ENCODE measurements around the gene DSE. TPM values are rescaled to one million over a fixed set of nuclear protein-coding genes. Genes with fewer than 3 reads are reported as not detected.

Gene DSE
- total RNA-seq, 4 donors from 2014 or later = 22.2 to 32.8 (median 30.5) TPM

DNA sequence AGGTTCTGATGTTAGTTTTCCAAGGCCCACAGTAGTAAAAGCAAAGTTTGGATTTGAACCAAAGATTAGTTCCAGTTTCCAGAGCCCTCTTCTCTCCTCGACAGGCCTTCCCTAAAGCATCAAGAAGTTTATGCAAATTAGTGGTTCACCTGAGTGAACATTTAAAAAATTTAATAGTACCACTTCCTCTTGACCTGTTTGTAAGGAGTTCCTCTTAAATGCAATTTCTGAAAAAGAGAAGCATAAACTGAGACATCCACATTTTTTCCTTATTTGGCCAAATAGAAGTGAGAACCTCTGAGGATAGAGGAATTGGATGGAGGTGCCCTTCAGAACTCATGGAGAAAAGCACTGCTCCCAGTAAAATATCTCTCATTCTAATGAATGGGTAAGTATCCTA is 1.2 kb upstream of the DSE start:
- Histone ChIP-seq H3K4me1 (no peaks in the 10 kb centered on the region), H3K27ac (peak overlapping the region in 1 of 3 donors; percentile 81), H3K27me3 (no peaks in the 10 kb centered on the region), H3K4me3 (replicated peaks in 1 of 3) (no peak overlapping the region), H3K36me3 (no peaks in the 10 kb centered on the region), H3K9me3 (no peaks in the 10 kb centered on the region)
- intact Hi-C loops (cut with DNase I) = no loop called here
- 64 to 77% methylated on average over 1 of the region's 1 CpG for WGBS, 2 donors
- no peak for DNase-seq
- no peak for TF ChIP-seq POLR2A (IDR thresholded peaks at IDR 0.05)
- no peak for TF ChIP-seq CTCF (IDR thresholded peaks at IDR 0.05)

- intact Hi-C loops (cut with DNase I) = no loop called here
- WGBS, 2 donors = 19 to 20% methylated on average over 21 to 23 of the region's 29 CpGs
- Histone ChIP-seq H3K9me3 (no peaks in the 10 kb centered on the region), H3K4me1 (no peaks in the 10 kb centered on the region), H3K27me3 (no peaks in the 10 kb centered on the region), H3K36me3 (no peaks in the 10 kb centered on the region), H3K4me3 (replicated peaks in 1 of 3) (peak overlapping the region; percentile 13 to 64 (median 52)), H3K27ac (peak overlapping the region; percentile 64 to 87 (median 81))
- TF ChIP-seq POLR2A (IDR thresholded peaks at IDR 0.05) (no peak), CTCF (IDR thresholded peaks at IDR 0.05) (no peak)
- DNase-seq = no peak
Observed at GRCh38 chr6:116369964-116370759, 585 bp upstream of the DSE start.

GRCh38 chr6:116371120-116371917 is 572 bp downstream of the DSE start:
- Histone ChIP-seq H3K36me3 (no peaks in the 10 kb centered on the region), H3K4me1 (no peaks in the 10 kb centered on the region), H3K27ac (peak overlapping the region; percentile 64 to 87 (median 81)), H3K27me3 (no peaks in the 10 kb centered on the region), H3K9me3 (no peaks in the 10 kb centered on the region), H3K4me3 (replicated peaks in 1 of 3) (peak overlapping the region; percentile 13 to 64 (median 52))
- intact Hi-C loops (cut with DNase I) = no loop called here
- peak; percentile 44 to 62 for DNase-seq
- TF ChIP-seq POLR2A (IDR thresholded peaks at IDR 0.05) = no peak
- no peak for TF ChIP-seq CTCF (IDR thresholded peaks at IDR 0.05)
- WGBS, 2 donors = 0 to 1% methylated on average over 13 to 15 of the region's 75 CpGs

- 47 to 49% methylated on average over 8 of the region's 8 CpGs for WGBS, 2 donors
- intact Hi-C loops (cut with DNase I) = no loop called here
- Histone ChIP-seq H3K27me3 (no peaks in the 10 kb centered on the region), H3K27ac (peak overlapping the region in 2 of 3 donors; percentile 81 to 87), H3K4me1 (no peaks in the 10 kb centered on the region), H3K4me3 (replicated peaks in 1 of 3) (peak overlapping the region in 2 of 3 donors; percentile 52 to 64), H3K9me3 (no peaks in the 10 kb centered on the region), H3K36me3 (no peaks in the 10 kb centered on the region)
- DNase-seq = no peak
- TF ChIP-seq POLR2A (IDR thresholded peaks at IDR 0.05) (no peak), CTCF (IDR thresholded peaks at IDR 0.05) (no peak)
Observed at GRCh38 chr6:116371918-116372209, 1.1 kb downstream of the DSE start.

DNA sequence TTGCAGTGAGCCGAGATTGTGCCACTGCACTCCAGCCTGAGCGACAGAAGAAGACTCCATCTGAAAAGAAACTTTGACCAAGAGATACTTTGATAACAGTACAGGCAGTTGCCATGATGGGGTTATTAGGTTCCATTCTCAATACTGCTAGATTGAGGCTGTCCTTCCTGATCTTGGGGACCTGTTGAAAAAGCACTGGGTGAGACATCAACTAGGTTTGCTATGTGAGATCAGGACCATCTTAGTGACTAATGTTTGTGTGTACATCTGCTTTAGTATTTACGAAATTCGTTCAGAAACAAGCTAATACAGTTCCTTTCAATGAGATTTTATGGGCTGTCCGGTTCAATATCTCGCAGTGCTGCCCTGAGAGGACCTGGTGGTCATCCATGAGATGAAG is 2.6 kb downstream of the DSE start:
- intact Hi-C loops (cut with DNase I) = no loop called here
- Histone ChIP-seq H3K27ac (no peak overlapping the region), H3K4me3 (replicated peaks in 1 of 3) (no peak overlapping the region), H3K36me3 (no peaks in the 10 kb centered on the region), H3K9me3 (no peaks in the 10 kb centered on the region), H3K4me1 (no peaks in the 10 kb centered on the region), H3K27me3 (no peaks in the 10 kb centered on the region)
- WGBS, 2 donors = 94 to 98% methylated on average over 6 of the region's 6 CpGs
- TF ChIP-seq CTCF (IDR thresholded peaks at IDR 0.05) (no peak), POLR2A (IDR thresholded peaks at IDR 0.05) (no peak)
- no peak for DNase-seq
